SK-MEL-5 (cell line): Measurements from ENCODE around the gene PFN4. TPM values are rescaled to one million over a fixed set of nuclear protein-coding genes. Genes with fewer than 3 reads are reported as not detected.
A peak's percentile ranks its signal among the peaks of the same experiment; 100 is the strongest.
"Not testable (repeated sequence)": the region's sequence is repeated elsewhere in the genome, so short reads cannot be mapped to it uniquely, and the experiment has no call there.

ENCODE experiments used
- DNase-seq: peaks from one replicate; pipeline ENCODE4 v3.0.0-alpha.2; 2016; ENCODE audit warnings: low read depth, low spot score
- in situ Hi-C: cut with HindIII; loops from 2 replicates; pipeline ENCODE4 v1.10.0; 2016; ENCODE audit warnings: low sequenced_read_pairs, high pct_unique_total_duplicates, low pct_unique_long_range_greater_than_20kb
- total RNA-seq: library from RNA; depleted of rRNA; stranded (reverse); fragments of >200 nt; shearing (Covaris generic); gene quantifications from 2 replicates; pipeline ENCODE4 v1.2.3, GENCODE V29; 2014

PFN4 gene
- total RNA-seq, 1 experiment from 2014 or later: 2.3 TPM

GRCh38 chr2:24121469-24121868 lies 1.7 kb downstream of the PFN4 start:
- no peak for DNase-seq
- in situ Hi-C loops: no loop called here

DNA sequence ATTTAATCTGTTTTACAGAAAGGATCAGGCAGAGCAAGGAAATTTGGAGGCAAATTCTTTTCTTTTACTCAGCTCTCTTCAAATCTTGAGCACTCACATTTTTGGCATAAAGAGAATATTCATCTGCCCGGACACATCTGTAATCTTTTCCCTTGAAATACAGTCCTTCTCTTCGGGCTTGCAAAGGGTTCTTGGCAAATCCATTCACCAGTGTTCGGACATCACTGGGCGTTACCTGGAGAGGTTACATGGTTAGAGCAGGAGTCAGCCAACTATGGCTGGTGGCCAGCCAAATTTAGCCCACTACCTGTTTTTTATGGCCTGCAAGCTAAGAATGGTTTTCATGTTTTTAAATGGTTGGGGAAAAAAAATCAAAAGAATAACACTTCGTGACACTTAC lies 2.1 kb downstream of the PFN4 start:
- DNase-seq: no peak
- in situ Hi-C loops: no loop called here

DNA sequence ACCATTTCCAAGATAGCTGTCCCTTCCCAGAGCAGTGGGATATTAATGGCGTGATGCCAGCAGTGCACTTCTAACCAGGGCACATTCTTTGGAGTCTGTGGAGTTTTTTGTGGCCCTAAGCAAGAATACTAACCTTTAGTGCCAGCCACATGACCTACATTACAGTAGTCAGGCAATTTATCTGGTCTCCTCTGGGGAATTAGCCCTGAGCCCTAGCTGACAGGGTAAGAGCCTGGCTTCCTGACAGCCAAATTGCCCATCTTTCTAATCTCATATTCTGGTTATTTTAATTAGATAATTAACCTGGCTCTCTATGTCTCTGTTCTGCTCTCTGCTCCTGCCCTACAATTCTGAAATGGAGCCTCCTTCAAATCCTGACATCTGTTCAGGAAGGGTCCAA lies 5.2 kb downstream of the PFN4 start:
- DNase-seq: peak; percentile 89
- in situ Hi-C loops: no loop called here

DNA sequence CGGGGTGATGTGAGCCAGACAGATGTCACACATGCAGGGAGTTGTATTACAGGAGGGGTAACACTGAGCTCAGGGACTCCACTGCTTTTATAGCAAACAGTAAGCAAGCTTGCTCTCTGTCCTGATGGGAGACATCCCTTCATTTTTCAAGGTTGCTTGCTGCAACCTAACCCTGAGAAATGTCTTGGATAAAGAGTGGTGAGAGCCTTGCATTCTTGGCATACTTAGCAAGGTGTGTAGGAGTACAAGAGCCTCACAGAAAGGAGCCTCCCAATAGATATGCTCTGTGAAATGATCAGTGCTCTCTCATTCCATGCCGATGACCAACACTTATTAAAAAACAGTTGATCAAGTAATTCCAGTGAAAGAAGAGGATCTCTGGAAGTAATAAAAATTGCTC lies 8.1 kb downstream of the PFN4 start:
- in situ Hi-C loops: no loop called here
- no peak for DNase-seq

- no peak for DNase-seq
- in situ Hi-C loops: no loop called here
Measured at GRCh38 chr2:24111407-24111901, 11.7 kb downstream of the PFN4 start.

- in situ Hi-C loops: no loop called here
- DNase-seq: no peak
Measured at GRCh38 chr2:24110660-24111303, 12.4 kb downstream of the PFN4 start.

DNA sequence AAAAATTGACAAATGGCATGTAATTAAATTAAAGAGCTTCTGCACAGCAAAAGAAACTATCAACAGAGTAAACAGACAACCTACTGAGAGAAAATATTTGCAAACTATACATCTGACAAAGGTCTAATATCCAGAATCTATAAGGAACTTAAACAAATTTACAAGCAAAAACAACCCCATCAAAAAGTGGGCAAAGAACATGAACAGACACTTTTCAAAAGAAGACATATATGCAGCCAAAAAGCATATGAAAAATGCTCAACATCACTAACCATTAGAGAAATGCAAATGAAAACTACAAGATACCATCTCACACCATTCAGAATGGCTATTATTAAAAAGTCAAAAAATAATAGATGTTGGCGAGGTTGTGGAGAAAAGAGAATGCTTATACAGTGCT lies 13.7 kb downstream of the PFN4 start:
- DNase-seq, in situ Hi-C loops: not testable (repeated sequence)

DNA sequence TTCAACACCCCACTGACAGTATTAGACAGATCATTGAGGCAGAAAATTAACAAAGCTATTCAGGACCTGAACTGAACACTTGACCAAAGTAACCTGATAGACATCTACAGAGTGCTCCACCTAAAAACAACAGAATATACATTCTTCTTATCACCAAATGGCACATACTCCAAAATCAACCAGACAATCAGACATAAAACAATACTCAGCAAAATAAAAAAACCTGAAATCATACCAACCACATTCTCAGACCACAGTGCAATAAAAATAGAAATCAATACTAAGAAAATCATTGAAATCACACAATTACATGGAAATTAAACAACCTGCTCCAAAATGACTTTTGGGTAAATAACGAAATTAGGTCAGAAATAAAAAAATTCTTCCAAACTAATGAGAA lies 15.8 kb downstream of the PFN4 start:
- in situ Hi-C loops: no loop called here
- no peak for DNase-seq

- in situ Hi-C loops: no loop called here
- DNase-seq: no peak
Measured at GRCh38 chr2:24106786-24107185, 16.3 kb downstream of the PFN4 start.

DNA sequence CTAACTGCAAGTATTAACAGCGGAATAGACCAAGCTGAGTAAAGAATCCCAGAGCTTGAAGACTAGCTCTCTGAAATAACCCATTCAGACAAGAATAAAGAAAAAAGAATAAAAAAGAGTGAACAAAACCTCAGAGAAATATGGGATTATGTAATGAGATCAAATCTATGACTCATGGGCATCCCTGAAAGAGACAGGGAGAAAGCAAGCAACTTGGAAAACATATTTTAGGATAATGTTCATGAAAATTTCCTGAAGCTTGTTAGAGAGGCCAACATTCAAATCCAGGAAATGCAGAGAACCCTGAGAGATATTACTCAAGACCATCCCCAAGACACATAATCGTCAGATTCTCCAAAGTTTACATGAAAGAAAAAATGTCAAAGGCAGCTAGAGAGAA lies 17.3 kb downstream of the PFN4 start:
- in situ Hi-C loops: no loop called here
- DNase-seq: no peak

DNA sequence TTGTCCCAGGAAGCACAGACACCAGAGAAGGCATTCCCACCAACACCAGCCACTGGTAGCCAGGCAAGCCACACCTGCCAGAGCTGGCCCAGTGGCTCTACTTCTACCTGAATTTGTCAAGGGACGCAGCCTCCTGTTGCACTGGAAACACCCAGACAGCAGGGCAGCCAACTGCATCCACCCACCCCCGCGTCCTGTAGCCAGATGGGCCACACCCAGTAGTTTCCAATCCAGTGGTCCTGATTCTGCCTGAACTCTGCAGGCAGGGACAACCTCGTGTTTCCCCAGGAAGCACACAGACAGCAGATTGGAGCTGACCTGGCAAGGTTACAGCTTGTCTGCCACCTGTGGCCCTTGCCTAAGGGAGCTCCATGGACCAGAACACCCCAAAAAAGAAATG lies 18.2 kb downstream of the PFN4 start:
- in situ Hi-C loops: no loop called here
- DNase-seq: no peak

GRCh38 chr2:24104110-24104650 lies 19.0 kb downstream of the PFN4 start:
- in situ Hi-C loops: no loop called here

DNA sequence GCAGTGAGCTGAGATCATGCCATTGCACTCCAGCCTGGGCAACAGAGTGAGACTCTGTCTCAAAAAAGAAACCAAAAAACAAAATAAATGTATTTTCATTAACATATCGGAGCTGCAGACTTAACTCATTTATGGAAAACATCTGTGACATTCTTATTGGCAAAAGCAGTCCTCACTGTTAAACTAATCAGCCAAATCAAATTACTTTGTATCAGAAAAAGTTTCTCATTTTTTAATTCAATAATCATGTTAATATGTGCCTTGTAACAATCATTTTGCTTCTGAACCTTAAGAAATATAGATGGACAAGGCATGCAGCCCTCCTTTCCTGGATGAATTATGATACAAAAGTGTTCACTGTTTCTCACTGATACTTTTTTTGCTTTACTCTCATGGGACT lies 20.5 kb downstream of the PFN4 start:
- no peak for DNase-seq
- in situ Hi-C loops: no loop called here

More at GRCh38 chr2:24104110-24104650, 19.0 kb downstream of the PFN4 start:
- no peak for DNase-seq

DNA sequence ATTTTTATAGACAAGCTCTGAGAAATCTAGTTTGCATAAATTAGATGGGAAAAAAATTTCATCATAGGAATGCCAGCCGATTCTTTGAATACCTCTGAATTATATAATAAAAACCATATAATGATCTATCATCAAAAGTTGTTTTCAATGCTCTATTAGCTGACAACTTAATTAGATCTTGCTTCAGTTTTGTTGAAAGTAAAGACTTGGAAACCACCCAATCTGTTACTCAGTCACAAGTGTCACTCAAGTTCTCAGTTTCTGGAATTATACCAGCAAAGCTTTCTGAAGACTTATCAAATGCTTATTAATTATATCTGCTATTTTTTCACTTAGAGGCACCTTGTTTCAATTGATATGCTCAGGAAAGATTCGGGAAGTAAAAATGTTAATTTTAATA lies 21.1 kb downstream of the PFN4 start:
- in situ Hi-C loops: no loop called here
- DNase-seq: no peak

- in situ Hi-C loops, DNase-seq: not testable (repeated sequence)
Measured at GRCh38 chr2:24100732-24101131, 22.4 kb downstream of the PFN4 start.

DNA sequence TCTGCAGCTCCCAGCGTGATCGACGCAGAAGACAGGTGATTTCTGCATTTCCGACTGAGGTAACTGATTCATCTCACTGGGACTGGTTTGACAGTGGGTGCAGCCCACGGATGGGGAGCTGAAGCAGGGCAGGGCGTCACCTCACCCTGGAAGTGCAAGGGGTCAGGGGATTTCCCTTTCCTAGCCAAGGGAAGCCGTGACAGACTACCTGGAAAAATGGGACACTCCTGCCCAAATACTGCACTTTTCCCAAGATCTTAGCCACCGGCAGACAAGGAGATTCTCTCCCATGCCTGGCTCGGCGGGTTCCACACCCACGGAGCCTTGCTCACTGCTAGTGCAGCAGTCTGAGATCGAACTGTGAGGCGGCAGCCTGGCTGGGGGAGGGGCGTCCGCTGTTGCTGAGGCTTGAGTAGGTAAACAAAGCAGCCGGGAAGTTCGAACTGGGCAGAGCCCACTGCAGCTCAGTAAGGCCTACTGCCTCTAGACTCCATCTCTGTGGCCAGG lies 27.9 kb downstream of the PFN4 start:
- DNase-seq, in situ Hi-C loops: not testable (repeated sequence)

- DNase-seq, in situ Hi-C loops: not testable (repeated sequence)
Measured at GRCh38 chr2:24093270-24093669, 29.9 kb downstream of the PFN4 start.

- DNase-seq: no peak
- in situ Hi-C loops: no loop called here
Measured at GRCh38 chr2:24088821-24089359, 34.2 kb downstream of the PFN4 start.

DNA sequence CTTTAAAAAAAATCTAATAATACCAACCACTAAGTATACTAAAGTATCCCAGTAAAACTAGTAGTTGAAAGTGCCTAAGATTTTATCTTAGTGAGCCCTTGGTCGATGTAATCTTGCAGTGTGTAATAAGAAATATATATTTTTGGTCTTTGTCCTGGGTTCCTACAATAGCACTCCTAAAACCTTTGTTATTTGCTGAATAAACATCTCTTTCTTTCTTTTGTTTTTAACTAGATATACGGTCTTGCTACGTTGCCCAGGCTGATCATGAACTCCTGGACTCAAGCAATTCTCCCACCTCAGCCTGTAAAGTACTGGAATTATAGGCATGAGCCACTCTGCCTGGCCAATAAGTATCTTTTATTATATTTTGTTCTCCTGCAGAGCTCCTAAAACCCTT lies 36.1 kb downstream of the PFN4 start:
- no peak for DNase-seq
- in situ Hi-C loops: no loop called here
